Activated CD4-positive, alpha-beta T cell treated with anti-CD3 and anti-CD28 coated beads, Interleukin-2, amount 10 ng/mL, durations not matched to agents 24 days and 14 days (primary cell): ENCODE results near the gene PPM1F. TPM values are rescaled to one million over a fixed set of nuclear protein-coding genes. Genes with fewer than 3 reads are reported as not detected.

Source experiments
- DNase-seq: peaks from one replicate; pipeline ENCODE4 v3.0.0; 2022
- H3K27ac Mint-ChIP-seq: one replicate; pipeline ENCODE4 v1.8.0; 2022; ENCODE audit warnings: mild to moderate bottlenecking, mixed read lengths
- H3K27me3 Mint-ChIP-seq: one replicate; pipeline ENCODE4 v1.8.0; 2022; ENCODE audit warnings: mixed read lengths
- H3K36me3 Mint-ChIP-seq: one replicate; pipeline ENCODE4 v1.8.0; 2022; ENCODE audit warnings: low read depth, mild to moderate bottlenecking, mixed read lengths
- H3K4me1 Mint-ChIP-seq: one replicate; pipeline ENCODE4 v1.8.0; 2021; ENCODE audit warnings: mixed read lengths
- H3K4me3 Mint-ChIP-seq: one replicate; pipeline ENCODE4 v1.8.0; 2022; ENCODE audit warnings: mild to moderate bottlenecking, moderate library complexity, mixed read lengths
- H3K9me3 Mint-ChIP-seq: one replicate; pipeline ENCODE4 v1.8.0; 2021; ENCODE audit warnings: mixed read lengths
- intact Hi-C: fragments of 100-400 bp; cut with micrococcal nuclease; formaldehyde crosslinking; loops from one replicate; pipeline ENCODE4 v1.15.1; 2023
- total RNA-seq: library from RNA; stranded (reverse); gene quantifications from 2 replicates; pipeline ENCODE4 v1.2.3, GENCODE V29; 2022

Gene PPM1F
- total RNA-seq, 1 donor from 2014 or later = 40.1 TPM

- intact Hi-C loops = no loop called here
- H3K4me1 Mint-ChIP-seq = peaks cover 31% of the 10 kb centered on the region
- DNase-seq = no peak
These were observed 16.4 kb downstream of the PPM1F start for GRCh38 chr22:21936151-21936775.

GRCh38 chr22:21933910-21934309 lies 18.7 kb downstream of the PPM1F start:
- H3K27me3 Mint-ChIP-seq = no peaks in the 10 kb centered on the region
- no peak for DNase-seq
- H3K4me3 Mint-ChIP-seq = no peak overlapping the region
- no peaks in the 10 kb centered on the region for H3K9me3 Mint-ChIP-seq
- peaks cover 12% of the 10 kb centered on the region for H3K4me1 Mint-ChIP-seq
- intact Hi-C loops = no loop called here
- peaks cover 8% of the 10 kb centered on the region for H3K36me3 Mint-ChIP-seq
- H3K27ac Mint-ChIP-seq = no peak overlapping the region

More at GRCh38 chr22:21936151-21936775, 16.4 kb downstream of the PPM1F start:
- Mint-ChIP-seq H3K4me3 (no peak overlapping the region), H3K9me3 (no peaks in the 10 kb centered on the region), H3K36me3 (peaks cover 5% of the 10 kb centered on the region), H3K27ac (peak overlapping the region; percentile 11), H3K27me3 (no peaks in the 10 kb centered on the region)

- peaks cover 8% of the 10 kb centered on the region for H3K36me3 Mint-ChIP-seq
- no peaks in the 10 kb centered on the region for H3K27me3 Mint-ChIP-seq
- H3K4me3 Mint-ChIP-seq = no peak overlapping the region
- DNase-seq = no peak
- H3K27ac Mint-ChIP-seq = no peak overlapping the region
- peaks cover 9% of the 10 kb centered on the region for H3K4me1 Mint-ChIP-seq
- H3K9me3 Mint-ChIP-seq = no peaks in the 10 kb centered on the region
- intact Hi-C loops = no loop called here
These were observed 19.2 kb downstream of the PPM1F start for GRCh38 chr22:21933413-21933812.

GRCh38 chr22:21932347-21932746 lies 20.3 kb downstream of the PPM1F start:
- H3K27ac Mint-ChIP-seq = no peak overlapping the region
- intact Hi-C loops = no loop called here
- H3K27me3 Mint-ChIP-seq = no peaks in the 10 kb centered on the region
- H3K36me3 Mint-ChIP-seq = peaks cover 8% of the 10 kb centered on the region
- no peak for DNase-seq
- H3K9me3 Mint-ChIP-seq = no peaks in the 10 kb centered on the region
- no peak overlapping the region for H3K4me3 Mint-ChIP-seq
- peaks cover 2% of the 10 kb centered on the region for H3K4me1 Mint-ChIP-seq

- no peaks in the 10 kb centered on the region for H3K4me1 Mint-ChIP-seq
- intact Hi-C loops = no loop called here
- H3K36me3 Mint-ChIP-seq = peaks cover 5% of the 10 kb centered on the region
- no peak overlapping the region for H3K27ac Mint-ChIP-seq
- DNase-seq = no peak
- no peak overlapping the region for H3K4me3 Mint-ChIP-seq
- no peaks in the 10 kb centered on the region for H3K9me3 Mint-ChIP-seq
- no peaks in the 10 kb centered on the region for H3K27me3 Mint-ChIP-seq
These were observed 21.6 kb downstream of the PPM1F start for GRCh38 chr22:21931056-21931455.

GRCh38 chr22:21929253-21929652 lies 23.4 kb downstream of the PPM1F start:
- peaks cover 5% of the 10 kb centered on the region for H3K36me3 Mint-ChIP-seq
- no peak overlapping the region for H3K27ac Mint-ChIP-seq
- intact Hi-C loops = no loop called here
- no peaks in the 10 kb centered on the region for H3K27me3 Mint-ChIP-seq
- DNase-seq = no peak
- H3K9me3 Mint-ChIP-seq = no peaks in the 10 kb centered on the region
- no peak overlapping the region for H3K4me3 Mint-ChIP-seq
- H3K4me1 Mint-ChIP-seq = no peaks in the 10 kb centered on the region

GRCh38 chr22:21928048-21928447 lies 24.6 kb downstream of the PPM1F start:
- Mint-ChIP-seq H3K4me3 (no peak overlapping the region), H3K36me3 (peaks cover 5% of the 10 kb centered on the region), H3K27me3 (no peaks in the 10 kb centered on the region), H3K4me1 (no peaks in the 10 kb centered on the region), H3K27ac (no peak overlapping the region), H3K9me3 (no peaks in the 10 kb centered on the region)
- intact Hi-C loops = no loop called here
- no peak for DNase-seq

- no peak for DNase-seq
- Mint-ChIP-seq H3K9me3 (no peaks in the 10 kb centered on the region), H3K27me3 (no peaks in the 10 kb centered on the region), H3K4me1 (no peaks in the 10 kb centered on the region), H3K36me3 (peaks cover 5% of the 10 kb centered on the region), H3K4me3 (no peak overlapping the region), H3K27ac (no peak overlapping the region)
- intact Hi-C loops = no loop called here
These were observed 25.3 kb downstream of the PPM1F start for GRCh38 chr22:21927174-21927823.

GRCh38 chr22:21926728-21927127 lies 25.9 kb downstream of the PPM1F start:
- Mint-ChIP-seq H3K4me3 (no peak overlapping the region), H3K27me3 (no peaks in the 10 kb centered on the region), H3K27ac (no peak overlapping the region), H3K4me1 (no peaks in the 10 kb centered on the region), H3K9me3 (no peaks in the 10 kb centered on the region), H3K36me3 (peaks cover 5% of the 10 kb centered on the region)
- no peak for DNase-seq
- intact Hi-C loops = no loop called here

- H3K27ac Mint-ChIP-seq = no peak overlapping the region
- no peaks in the 10 kb centered on the region for H3K36me3 Mint-ChIP-seq
- no peaks in the 10 kb centered on the region for H3K4me1 Mint-ChIP-seq
- H3K27me3 Mint-ChIP-seq = no peaks in the 10 kb centered on the region
- DNase-seq = no peak
- no peaks in the 10 kb centered on the region for H3K9me3 Mint-ChIP-seq
- intact Hi-C loops = no loop called here
- no peak overlapping the region for H3K4me3 Mint-ChIP-seq
These were observed 29.5 kb downstream of the PPM1F start for GRCh38 chr22:21923163-21923561.

- Mint-ChIP-seq H3K4me1 (no peaks in the 10 kb centered on the region), H3K36me3 (no peaks in the 10 kb centered on the region), H3K27me3 (no peaks in the 10 kb centered on the region), H3K9me3 (no peaks in the 10 kb centered on the region), H3K27ac (no peak overlapping the region), H3K4me3 (no peak overlapping the region)
- intact Hi-C loops = no loop called here
- no peak for DNase-seq
These were observed 30.1 kb downstream of the PPM1F start for GRCh38 chr22:21922370-21923162.

- Mint-ChIP-seq H3K4me1 (no peaks in the 10 kb centered on the region), H3K27ac (no peak overlapping the region), H3K27me3 (no peaks in the 10 kb centered on the region), H3K9me3 (no peaks in the 10 kb centered on the region), H3K36me3 (no peaks in the 10 kb centered on the region), H3K4me3 (no peak overlapping the region)
- intact Hi-C loops = no loop called here
- DNase-seq = no peak
These were observed 30.9 kb downstream of the PPM1F start for GRCh38 chr22:21921729-21922128.

- Mint-ChIP-seq H3K4me3 (no peak overlapping the region), H3K9me3 (no peaks in the 10 kb centered on the region), H3K36me3 (no peaks in the 10 kb centered on the region), H3K4me1 (no peaks in the 10 kb centered on the region), H3K27me3 (no peaks in the 10 kb centered on the region), H3K27ac (no peak overlapping the region)
- DNase-seq = no peak
- intact Hi-C loops = no loop called here
These were observed 31.4 kb downstream of the PPM1F start for GRCh38 chr22:21921184-21921721.
